ENCODE measurements around the gene PDE6A. TPM values are rescaled to one million over a fixed set of nuclear protein-coding genes. Genes with fewer than 3 reads are reported as not detected.
"Not testable (repeated sequence)": the region's sequence is repeated elsewhere in the genome, so short reads cannot be mapped to it uniquely, and the experiment has no call there.

Gene PDE6A
- total and polyA plus RNA-seq, 8 donors = 0.14 to 0.24 (median 0.18) TPM; not detected in 2

DNA sequence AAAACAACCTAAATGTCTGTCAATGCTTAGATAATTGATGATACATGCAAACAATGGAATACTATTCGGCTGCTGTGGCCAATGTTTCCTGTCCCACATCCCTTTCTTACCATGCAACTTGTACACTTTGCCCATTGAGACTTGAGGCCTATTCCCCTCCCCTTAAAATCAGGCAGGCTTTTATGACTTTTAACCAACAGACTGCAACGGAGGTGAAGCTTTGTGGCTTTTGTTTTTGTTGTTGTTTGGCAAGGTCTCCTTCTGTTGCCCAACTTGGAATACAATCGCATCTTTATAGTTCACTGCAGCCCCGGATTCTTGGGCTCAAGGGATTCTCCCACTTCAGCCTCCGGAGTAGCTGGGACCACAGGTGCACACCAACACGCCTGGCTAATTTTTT is 10.2 kb upstream of the PDE6A start:
- Histone ChIP-seq H3K9me3 (no peaks in the 10 kb centered on the region), H3K27me3 (no peaks in the 10 kb centered on the region), H3K27ac (no peak overlapping the region), H3K4me1 (peaks cover 0 to 6% of the 10 kb centered on the region in 2 donors), H3K4me3 (no peak overlapping the region), H3K36me3 (no peaks in the 10 kb centered on the region)
- intact Hi-C loops (cut with DNase I) = no loop called here
- DNase-seq = no peak
- ATAC-seq = no peak
- TF ChIP-seq, protein P1, sequence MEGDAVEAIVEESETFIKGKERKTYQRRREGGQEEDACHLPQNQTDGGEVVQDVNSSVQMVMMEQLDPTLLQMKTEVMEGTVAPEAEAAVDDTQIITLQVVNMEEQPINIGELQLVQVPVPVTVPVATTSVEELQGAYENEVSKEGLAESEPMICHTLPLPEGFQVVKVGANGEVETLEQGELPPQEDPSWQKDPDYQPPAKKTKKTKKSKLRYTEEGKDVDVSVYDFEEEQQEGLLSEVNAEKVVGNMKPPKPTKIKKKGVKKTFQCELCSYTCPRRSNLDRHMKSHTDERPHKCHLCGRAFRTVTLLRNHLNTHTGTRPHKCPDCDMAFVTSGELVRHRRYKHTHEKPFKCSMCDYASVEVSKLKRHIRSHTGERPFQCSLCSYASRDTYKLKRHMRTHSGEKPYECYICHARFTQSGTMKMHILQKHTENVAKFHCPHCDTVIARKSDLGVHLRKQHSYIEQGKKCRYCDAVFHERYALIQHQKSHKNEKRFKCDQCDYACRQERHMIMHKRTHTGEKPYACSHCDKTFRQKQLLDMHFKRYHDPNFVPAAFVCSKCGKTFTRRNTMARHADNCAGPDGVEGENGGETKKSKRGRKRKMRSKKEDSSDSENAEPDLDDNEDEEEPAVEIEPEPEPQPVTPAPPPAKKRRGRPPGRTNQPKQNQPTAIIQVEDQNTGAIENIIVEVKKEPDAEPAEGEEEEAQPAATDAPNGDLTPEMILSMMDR (IDR thresholded peaks at IDR 0.05) = no peak

DNA sequence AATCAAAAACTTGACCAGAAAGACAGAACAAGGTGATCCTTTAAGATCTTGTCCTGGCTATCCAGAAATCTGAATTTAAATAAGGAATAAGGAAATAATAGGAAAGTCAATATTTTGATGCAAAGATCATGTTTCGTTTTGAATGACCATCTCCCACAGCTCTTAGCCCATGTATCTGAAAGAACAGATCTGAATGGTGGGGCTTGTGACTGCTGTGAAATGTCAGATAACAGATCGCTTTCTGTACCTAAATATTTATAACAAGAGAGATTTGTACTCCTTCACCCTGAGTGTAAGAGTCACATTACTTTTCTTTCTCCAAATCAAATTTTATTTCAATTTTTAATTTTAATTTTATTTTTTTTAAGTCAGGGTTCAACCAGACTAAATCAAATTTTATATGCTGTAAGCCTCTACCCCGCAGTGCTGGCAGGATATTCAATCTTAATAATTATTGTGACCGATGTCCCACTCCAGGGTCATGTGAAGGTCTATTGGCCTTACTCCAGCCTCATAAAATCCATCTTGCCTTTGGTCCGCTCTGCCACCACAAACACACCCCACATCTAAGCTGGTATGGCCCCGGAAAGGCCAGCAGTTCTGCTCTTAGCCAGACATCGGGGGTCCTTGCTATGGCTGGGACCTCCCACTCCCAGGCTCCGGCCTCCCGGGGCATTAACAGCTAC is 9.0 kb upstream of the PDE6A start:
- Histone ChIP-seq H3K27me3 (no peaks in the 10 kb centered on the region), H3K27ac (no peak overlapping the region), H3K36me3 (no peaks in the 10 kb centered on the region), H3K4me3 (no peak overlapping the region), H3K9me3 (no peaks in the 10 kb centered on the region), H3K4me1 (no peaks in the 10 kb centered on the region)
- DNase-seq (no peak), ATAC-seq (no peak)
- TF ChIP-seq, protein P1 (IDR thresholded peaks at IDR 0.05) = no peak
- intact Hi-C loops (cut with DNase I) = no loop called here

DNA sequence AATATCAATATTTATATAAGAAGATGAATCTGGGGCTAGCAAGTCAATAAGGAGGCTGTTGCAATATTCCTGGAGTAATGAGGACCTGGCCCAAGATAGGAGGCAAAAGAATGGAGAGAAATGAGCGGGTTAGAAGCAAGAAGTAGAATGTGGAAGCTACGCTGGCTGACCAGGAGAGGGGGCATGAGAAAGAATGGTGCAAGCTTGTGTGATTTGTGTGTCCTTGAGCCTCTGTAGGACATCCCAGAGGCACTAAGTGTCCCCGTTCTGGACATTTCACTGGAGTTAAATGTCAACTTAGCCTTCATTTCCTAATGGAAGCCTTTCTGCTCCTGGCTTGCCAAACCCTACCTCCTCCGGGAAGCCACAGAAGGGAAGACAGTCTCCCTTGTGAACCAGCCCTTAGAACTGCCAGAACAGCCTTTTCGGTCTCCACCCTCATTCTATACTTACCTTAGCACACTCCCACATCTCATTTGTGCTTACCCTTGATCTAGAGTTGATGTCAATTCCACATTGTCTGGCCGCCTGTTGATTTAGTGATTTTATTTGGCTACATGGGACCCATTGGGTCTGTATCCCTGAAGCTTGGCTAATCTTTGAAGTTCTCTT is 6.7 kb upstream of the PDE6A start:
- Histone ChIP-seq H3K27ac (no peak overlapping the region), H3K9me3 (no peaks in the 10 kb centered on the region), H3K4me3 (no peak overlapping the region), H3K27me3 (no peaks in the 10 kb centered on the region), H3K4me1 (no peaks in the 10 kb centered on the region), H3K36me3 (no peaks in the 10 kb centered on the region)
- TF ChIP-seq, protein P1 (IDR thresholded peaks at IDR 0.05) = no peak
- intact Hi-C loops (cut with DNase I) = no loop called here
- DNase-seq (no peak), ATAC-seq (no peak)

DNA sequence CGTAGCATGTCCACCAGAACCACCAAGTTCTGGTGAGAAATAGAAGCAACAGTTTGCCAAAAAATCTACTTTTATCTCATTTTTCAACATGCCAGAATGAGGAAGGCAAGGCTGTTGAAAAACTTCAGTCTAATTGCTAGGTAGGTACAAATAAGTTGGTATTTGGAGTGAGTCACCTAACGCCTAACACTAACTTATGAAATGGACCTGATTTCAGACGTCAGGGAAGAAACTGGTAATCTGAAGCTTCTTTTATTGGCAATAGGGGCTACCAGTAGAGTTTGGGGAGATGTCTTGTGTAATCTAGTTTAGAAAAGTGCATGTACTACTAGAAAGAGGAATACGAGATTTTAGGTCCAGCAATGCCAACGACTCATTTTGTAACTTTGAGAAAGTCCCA is 4.4 kb upstream of the PDE6A start:
- no peak for DNase-seq
- Histone ChIP-seq H3K36me3 (no peaks in the 10 kb centered on the region), H3K27me3 (no peaks in the 10 kb centered on the region), H3K9me3 (no peaks in the 10 kb centered on the region), H3K4me1 (no peaks in the 10 kb centered on the region), H3K27ac (no peak overlapping the region), H3K4me3 (no peak overlapping the region)
- TF ChIP-seq, protein P1 (IDR thresholded peaks at IDR 0.05) = no peak
- intact Hi-C loops (cut with DNase I) = no loop called here
- no peak for ATAC-seq

DNA sequence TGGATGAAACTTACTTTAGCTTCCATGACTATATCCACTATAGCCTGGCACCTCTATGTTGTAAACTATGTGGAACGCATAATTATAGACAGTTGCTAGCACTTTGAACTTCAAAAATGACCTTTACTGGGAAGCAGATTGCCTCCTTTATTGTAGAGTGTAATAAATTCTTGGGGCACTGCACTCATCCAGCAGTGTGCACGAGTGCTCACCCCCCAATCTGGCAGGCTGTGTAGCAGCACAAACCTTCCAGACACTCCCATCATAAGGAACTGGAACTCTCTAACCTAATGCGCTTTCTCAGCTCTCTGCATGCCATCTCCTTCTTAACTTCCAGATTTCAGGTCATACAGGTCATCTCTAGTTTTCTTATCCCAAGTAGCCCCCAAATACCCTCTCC is 1.5 kb upstream of the PDE6A start:
- TF ChIP-seq, protein P1 (IDR thresholded peaks at IDR 0.05) = no peak
- ATAC-seq (no peak), DNase-seq (no peak)
- Histone ChIP-seq H3K27me3 (no peaks in the 10 kb centered on the region), H3K4me1 (peaks cover 0 to under 1% of the 10 kb centered on the region in 2 donors), H3K9me3 (no peaks in the 10 kb centered on the region), H3K36me3 (no peaks in the 10 kb centered on the region), H3K27ac (no peak overlapping the region), H3K4me3 (no peak overlapping the region)
- intact Hi-C loops (cut with DNase I) = no loop called here

DNA sequence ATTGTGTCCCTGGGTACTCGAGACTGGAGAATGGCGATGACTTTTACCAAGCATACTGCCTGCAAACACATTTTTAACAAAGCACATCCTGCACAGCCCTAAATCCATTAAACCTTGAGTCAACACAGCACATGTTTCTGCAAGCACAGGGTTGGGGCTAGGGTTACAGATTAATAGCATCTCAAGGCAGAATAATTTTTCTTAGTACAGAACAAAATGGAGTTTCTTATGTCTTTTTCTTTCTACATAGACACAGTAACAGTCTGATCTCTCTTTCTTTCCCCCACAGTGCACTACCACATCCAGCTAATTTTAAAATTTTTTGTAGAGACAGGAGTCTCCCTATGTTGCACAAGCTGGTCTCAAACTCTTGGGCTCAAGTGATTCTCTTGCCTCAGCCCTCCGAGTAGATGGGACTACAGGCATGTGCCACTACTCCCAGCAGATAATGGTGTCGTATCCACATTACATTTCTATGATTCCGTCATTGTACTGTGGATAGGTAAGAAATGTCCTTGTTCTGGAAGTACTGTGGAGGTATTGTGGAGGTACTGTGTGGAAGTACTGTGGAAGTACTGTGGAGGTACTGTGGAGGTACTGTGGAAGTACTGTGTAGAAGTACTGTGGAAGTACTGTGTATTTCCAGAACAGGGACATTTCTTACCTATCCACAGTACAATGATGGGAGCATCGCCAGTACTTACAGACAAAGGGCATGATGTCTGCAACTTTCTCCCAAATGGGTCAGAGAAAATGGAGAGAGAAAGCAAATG is 1.2 kb downstream of the PDE6A start:
- DNase-seq; intact Hi-C loops (cut with DNase I); H3K36me3 ChIP-seq; H3K27ac ChIP-seq; H3K4me3 ChIP-seq; ATAC-seq; H3K27me3 ChIP-seq; H3K9me3 ChIP-seq: not testable (repeated sequence)
- peaks cover under 1 to 28% of the 10 kb centered on the region in 2 donors for H3K4me1 ChIP-seq

DNA sequence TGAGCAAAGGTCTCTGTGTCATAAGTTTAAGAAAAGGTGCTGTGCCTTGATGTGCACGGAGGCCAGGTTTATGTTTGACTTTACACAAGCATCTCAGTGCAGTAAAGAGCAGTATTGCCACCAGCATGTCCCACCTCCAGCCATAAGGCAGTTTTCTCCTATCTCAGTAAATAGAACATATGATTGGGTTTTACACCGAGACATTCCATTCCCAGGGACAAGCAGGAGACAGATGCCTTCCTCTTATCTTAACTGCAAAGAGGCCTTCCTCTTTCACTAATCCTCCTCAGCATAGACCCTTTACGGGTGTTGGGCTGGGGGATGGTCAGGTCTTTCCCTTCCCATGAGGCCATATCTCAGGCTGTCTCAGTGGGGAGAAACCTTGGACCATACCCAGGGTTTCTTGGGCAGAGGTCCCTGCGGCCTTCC is 1.8 kb downstream of the PDE6A start:
- H3K36me3 ChIP-seq; H3K4me3 ChIP-seq; H3K9me3 ChIP-seq; ATAC-seq; intact Hi-C loops (cut with DNase I); H3K27ac ChIP-seq; DNase-seq; H3K27me3 ChIP-seq: not testable (repeated sequence)
- peaks cover 6 to 34% of the 10 kb centered on the region in 2 donors for H3K4me1 ChIP-seq
